Endothelial cell (in vitro differentiated cells): ENCODE data around the gene TFCP2L1. TPM values are rescaled to one million over a fixed set of nuclear protein-coding genes. Genes with fewer than 3 reads are reported as not detected.

Experiments used
- DNase-seq: peaks from one replicate; pipeline ENCODE4 v3.0.0; 2021; ENCODE audit warnings: low spot score
- H3K27ac Mint-ChIP-seq: one replicate; pipeline ENCODE4 v1.8.0; 2021; ENCODE audit warnings: mixed read lengths, inconsistent platforms; ENCODE audit not compliant: unreplicated experiment
- H3K27me3 Mint-ChIP-seq: one replicate; pipeline ENCODE4 v1.8.0; 2021; ENCODE audit warnings: mild to moderate bottlenecking, moderate library complexity, mixed read lengths, inconsistent platforms; ENCODE audit not compliant: unreplicated experiment
- H3K36me3 Mint-ChIP-seq: one replicate; pipeline ENCODE4 v1.8.0; 2021; ENCODE audit warnings: mild to moderate bottlenecking, low read depth, mixed read lengths, inconsistent platforms; ENCODE audit not compliant: unreplicated experiment
- H3K4me1 Mint-ChIP-seq: one replicate; pipeline ENCODE4 v1.8.0; 2021; ENCODE audit warnings: mild to moderate bottlenecking, mixed read lengths, inconsistent platforms; ENCODE audit not compliant: unreplicated experiment
- H3K4me3 Mint-ChIP-seq: one replicate; pipeline ENCODE4 v1.8.0; 2021; ENCODE audit warnings: mild to moderate bottlenecking, mixed read lengths, inconsistent platforms; ENCODE audit not compliant: unreplicated experiment
- H3K9me3 Mint-ChIP-seq: one replicate; pipeline ENCODE4 v1.8.0; 2021; ENCODE audit warnings: mixed read lengths, inconsistent platforms; ENCODE audit not compliant: unreplicated experiment
- CTCF ChIP-seq: fragments of 200-600 bp; sonication (generic); IDR thresholded peaks from one replicate; pipeline ENCODE4 v1.5.0; 2021; ENCODE audit warnings: antibody characterized with exemption; ENCODE audit not compliant: unreplicated experiment
- total RNA-seq: library from RNA; stranded (reverse); fragmentation: NEBNext Ultra II Directional; extraction: Animal tissue kit (Norgen Biotek cat#: 25700); gene quantifications from one replicate; pipeline ENCODE4 v1.2.1, GENCODE V29; 2021; ENCODE audit not compliant: unreplicated experiment

Gene TFCP2L1
- total RNA-seq, 1 donor from 2014 or later, result 1.7 TPM

DNA sequence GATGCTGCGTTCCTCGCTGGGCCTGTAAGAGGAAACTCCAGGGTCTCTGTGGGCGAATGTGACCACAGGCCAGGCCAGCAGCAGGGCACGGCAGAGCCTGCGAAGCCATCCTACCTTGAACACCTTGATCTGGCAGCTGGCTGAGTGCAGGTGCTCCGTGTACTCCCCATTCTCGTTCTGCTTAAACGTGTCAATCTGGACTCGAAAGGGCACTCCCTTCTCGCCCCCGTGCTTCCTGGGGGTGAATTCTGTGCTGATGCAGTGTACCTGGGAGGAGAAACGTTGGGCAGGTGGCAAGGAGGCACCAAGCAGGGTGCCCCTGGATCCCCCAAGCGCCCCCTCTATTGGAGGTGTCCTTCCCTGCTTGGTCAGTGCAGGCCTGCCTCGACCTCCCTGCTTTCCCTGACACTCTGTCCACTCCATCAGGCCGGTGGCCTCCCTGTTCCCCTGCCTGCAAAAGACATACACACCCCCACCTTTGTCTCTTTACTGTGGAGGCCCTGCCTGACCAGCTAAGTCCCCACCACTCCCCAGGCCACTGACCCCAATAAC lies 38.2 kb downstream of the TFCP2L1 start:
- H3K27me3 Mint-ChIP-seq, result peaks cover 9% of the 10 kb centered on the region
- H3K4me1 Mint-ChIP-seq, result no peaks in the 10 kb centered on the region
- TF ChIP-seq CTCF, result no peak
- no peaks in the 10 kb centered on the region for H3K9me3 Mint-ChIP-seq
- no peak overlapping the region for H3K4me3 Mint-ChIP-seq
- no peak overlapping the region for H3K27ac Mint-ChIP-seq
- DNase-seq, result no peak
- no peaks in the 10 kb centered on the region for H3K36me3 Mint-ChIP-seq

DNA sequence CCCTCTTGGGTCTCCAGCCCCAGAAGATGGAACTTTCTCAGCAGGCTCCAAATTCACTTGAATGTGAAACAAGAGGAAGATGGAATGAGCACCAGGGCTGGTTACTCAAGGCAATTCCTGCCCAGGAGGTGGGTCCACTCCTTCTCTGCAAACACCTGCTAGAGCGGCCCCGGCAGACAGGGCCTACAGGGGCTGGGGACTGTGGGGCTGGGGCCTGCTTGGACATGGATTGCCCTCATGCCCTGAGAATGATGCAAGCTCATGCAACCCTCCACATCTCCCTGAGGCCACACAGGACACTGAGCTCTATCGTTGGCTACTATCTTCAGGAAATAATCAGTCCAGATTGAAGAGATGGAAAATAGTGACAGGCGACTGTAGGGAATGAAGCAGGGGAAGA lies 39.1 kb downstream of the TFCP2L1 start:
- TF ChIP-seq CTCF, result no peak
- Mint-ChIP-seq H3K27me3 (peaks cover 11% of the 10 kb centered on the region), H3K9me3 (no peaks in the 10 kb centered on the region), H3K4me1 (no peaks in the 10 kb centered on the region), H3K4me3 (no peak overlapping the region), H3K36me3 (no peaks in the 10 kb centered on the region), H3K27ac (no peak overlapping the region)
- no peak for DNase-seq

- H3K4me1 Mint-ChIP-seq, result no peaks in the 10 kb centered on the region
- no peaks in the 10 kb centered on the region for H3K9me3 Mint-ChIP-seq
- no peak for DNase-seq
- TF ChIP-seq CTCF, result no peak
- H3K36me3 Mint-ChIP-seq, result no peaks in the 10 kb centered on the region
- H3K27ac Mint-ChIP-seq, result no peak overlapping the region
- peaks cover 11% of the 10 kb centered on the region for H3K27me3 Mint-ChIP-seq
- no peak overlapping the region for H3K4me3 Mint-ChIP-seq
Observed at GRCh38 chr2:121245120-121245820, 39.7 kb downstream of the TFCP2L1 start.

GRCh38 chr2:121244616-121245015 lies 40.4 kb downstream of the TFCP2L1 start:
- Mint-ChIP-seq H3K9me3 (no peaks in the 10 kb centered on the region), H3K27me3 (peaks cover 11% of the 10 kb centered on the region), H3K27ac (no peak overlapping the region), H3K4me1 (no peaks in the 10 kb centered on the region), H3K36me3 (no peaks in the 10 kb centered on the region), H3K4me3 (no peak overlapping the region)
- DNase-seq, result no peak
- TF ChIP-seq CTCF, result no peak

- no peaks in the 10 kb centered on the region for H3K4me1 Mint-ChIP-seq
- TF ChIP-seq CTCF, result no peak
- no peak overlapping the region for H3K4me3 Mint-ChIP-seq
Observed at GRCh38 chr2:121243821-121244460, 41.1 kb downstream of the TFCP2L1 start.

More at GRCh38 chr2:121243821-121244460, 41.1 kb downstream of the TFCP2L1 start:
- no peaks in the 10 kb centered on the region for H3K36me3 Mint-ChIP-seq
- no peak for DNase-seq
- H3K9me3 Mint-ChIP-seq, result no peaks in the 10 kb centered on the region
- H3K27ac Mint-ChIP-seq, result no peak overlapping the region
- H3K27me3 Mint-ChIP-seq, result peaks cover 10% of the 10 kb centered on the region
